SW480 (cell line): Measurements from ENCODE around the gene THOC2.

ENCODE experiments used
- DNase-seq: peaks from one replicate; pipeline ENCODE4 v3.0.0-alpha.2; 2016; ENCODE audit warnings: low spot score

The THOC2 gene

DNA sequence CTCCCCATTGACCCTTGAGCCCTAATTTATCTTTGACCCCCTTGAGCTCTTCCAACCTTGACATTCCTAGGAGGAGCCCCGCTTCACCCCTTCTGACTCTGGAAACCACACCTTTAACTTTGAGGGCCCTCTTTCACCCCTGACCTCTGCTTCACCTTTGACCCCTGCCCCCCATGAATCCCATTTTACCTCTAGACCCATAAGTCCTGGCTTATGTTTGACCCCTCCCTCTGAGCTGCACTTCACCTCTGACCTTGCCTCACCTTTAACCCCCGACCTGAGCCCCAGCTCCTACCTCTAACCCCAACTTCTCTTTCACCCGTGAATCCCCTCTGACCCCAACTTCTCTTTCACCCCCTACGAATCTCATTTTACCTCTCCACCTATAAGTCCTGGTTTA is 169.7 kb downstream of the THOC2 start:
- DNase-seq = no peak

GRCh38 chrX:123562342-123563146 is 170.3 kb downstream of the THOC2 start:
- DNase-seq = no peak

DNA sequence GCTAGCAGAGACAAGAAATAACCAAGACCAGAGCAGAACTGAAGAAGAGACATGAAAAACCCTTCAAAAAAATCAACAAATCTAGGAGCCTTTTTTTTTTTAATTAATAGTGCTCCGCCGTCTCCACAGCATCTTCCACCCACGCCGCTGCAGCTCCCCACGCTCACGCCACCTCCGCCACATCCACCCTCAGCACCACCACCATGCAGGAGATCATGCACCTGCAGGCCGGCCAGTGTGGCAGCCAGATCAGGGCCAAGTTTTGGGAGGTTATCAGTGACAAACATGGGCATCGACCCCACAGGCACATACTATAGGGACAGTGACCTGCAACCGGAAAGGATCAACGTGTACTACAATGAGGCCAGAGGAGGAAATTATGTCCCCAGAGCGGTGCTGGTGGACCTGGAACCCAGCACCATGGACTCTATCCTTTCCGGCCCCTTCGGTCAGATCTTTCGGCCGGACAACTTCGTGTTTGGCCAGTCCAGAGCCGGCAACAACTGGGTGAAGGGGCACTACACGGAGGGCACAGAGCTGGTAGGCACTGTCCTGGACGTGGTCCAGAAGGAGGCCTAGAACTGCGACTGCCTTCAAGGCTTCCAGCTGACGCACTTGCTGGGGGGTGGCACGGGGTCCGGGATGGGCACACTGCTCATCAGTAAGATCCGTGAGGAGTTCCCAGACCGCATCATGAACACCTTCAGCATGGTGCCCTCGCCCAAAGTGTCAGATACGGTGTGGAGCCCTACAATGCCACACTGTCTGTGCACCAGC is 171.2 kb downstream of the THOC2 start:
- DNase-seq = no peak

DNA sequence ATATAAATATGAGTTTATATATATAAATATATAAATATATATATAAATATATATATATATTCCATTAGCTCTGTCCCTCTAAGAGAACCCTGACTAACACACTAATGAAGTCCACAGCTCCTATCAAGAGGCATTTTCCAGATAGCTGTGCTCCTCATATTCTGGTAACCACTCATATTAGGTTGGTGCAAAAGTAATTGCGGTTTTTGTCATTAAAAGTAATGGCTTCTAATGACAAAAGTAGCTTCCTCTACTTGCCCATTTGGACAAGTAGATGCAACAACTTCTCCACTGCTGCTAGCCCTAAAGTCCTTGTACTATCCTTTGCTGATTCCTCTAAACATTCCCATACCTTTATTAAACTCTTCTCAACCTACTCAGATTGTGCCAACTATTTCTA is 182.0 kb downstream of the THOC2 start:
- DNase-seq = no peak
